HG03354 (cell line): Measurements from ENCODE around the gene ALPG.
"Not testable (repeated sequence)": the region's sequence is repeated elsewhere in the genome, so short reads cannot be mapped to it uniquely, and the experiment has no call there.

ENCODE experiments used
- ATAC-seq: cut with Tn5 transposase; IDR thresholded peaks from one replicate; pipeline ENCODE4 v1.9.1; 2021; ENCODE audit warnings: mild to moderate bottlenecking; ENCODE audit not compliant: unreplicated experiment, poor library complexity, severe bottlenecking

ALPG gene

DNA sequence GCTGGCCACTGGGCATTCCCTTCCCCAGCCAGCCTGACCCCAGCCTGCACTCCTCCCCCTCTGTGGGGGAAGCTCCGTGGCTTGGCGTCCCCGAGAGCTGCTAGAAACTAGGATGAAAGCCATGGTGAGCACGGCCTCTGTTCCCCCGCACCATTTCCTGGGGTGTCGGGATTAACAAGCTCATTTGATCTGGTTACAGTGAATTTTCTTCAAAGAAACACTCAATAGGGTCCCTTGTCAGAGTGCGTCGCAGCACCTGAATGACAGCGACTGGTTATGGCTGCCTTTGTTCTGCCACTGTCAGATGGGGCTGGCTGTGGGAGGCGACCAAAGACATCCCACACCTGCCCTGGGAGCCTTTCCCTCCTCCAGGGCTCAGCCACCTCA is 41.7 kb downstream of the ALPG start:
- no peak for ATAC-seq

DNA sequence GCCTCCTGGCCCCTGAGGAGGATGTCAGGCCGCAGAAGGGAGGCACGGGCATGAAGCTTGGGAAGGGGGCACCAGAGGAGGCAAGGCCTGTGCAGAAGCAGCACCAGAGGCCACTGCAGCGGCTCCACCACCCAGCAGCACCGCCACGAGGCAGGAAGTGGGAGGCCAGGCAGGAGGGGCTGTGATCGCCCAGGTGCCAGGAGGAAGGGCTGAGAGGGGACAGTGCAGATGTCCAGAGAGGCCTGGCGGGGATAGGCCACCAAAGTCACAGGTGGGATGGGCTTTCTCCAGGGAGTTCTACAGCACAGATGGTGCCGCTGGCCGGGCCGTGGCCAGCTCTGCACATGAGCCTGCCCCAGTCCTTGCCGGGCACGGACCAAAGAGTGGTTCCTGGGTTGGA is 43.3 kb downstream of the ALPG start:
- no peak for ATAC-seq

DNA sequence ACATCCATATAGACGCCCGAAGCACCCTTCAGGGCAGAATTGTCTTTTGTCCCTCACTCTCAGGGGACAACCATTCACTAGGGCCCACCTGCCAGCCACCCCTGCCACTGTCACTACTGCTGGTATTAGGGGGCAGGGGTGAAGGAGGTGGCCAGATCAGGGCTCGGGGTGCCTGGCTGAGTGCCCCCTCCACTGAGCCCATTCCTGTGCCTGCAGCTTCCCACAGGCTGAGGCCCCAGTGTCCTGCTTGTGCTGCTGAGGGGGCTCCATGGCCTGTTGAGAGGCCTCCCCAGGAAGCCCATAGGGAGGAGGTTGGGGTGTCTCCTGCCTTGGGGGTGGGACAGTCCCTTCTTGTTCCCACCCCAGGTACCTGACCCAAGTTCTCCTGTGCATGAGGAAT is 45.0 kb downstream of the ALPG start:
- ATAC-seq = not testable (repeated sequence)

DNA sequence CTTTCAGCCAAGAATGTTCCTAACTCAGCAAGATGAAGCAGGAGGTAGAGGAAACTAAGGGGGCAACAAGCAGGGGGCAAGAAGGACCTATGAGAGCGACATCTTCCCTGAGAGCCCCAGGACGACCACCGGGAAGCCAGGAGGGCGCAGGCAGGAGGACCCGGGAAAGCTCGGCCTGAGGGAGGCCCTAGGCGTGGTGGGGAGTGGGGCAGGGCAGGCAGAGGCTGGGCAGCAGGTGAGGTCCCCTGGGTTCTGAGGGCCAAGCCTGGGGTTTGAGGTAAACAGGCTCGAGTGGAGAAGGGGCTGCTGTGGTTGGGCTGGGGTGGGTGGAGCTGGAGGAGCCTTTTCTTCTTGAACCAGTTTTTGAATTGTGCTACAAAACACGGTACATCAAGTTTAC is 48.0 kb downstream of the ALPG start:
- ATAC-seq = no peak

DNA sequence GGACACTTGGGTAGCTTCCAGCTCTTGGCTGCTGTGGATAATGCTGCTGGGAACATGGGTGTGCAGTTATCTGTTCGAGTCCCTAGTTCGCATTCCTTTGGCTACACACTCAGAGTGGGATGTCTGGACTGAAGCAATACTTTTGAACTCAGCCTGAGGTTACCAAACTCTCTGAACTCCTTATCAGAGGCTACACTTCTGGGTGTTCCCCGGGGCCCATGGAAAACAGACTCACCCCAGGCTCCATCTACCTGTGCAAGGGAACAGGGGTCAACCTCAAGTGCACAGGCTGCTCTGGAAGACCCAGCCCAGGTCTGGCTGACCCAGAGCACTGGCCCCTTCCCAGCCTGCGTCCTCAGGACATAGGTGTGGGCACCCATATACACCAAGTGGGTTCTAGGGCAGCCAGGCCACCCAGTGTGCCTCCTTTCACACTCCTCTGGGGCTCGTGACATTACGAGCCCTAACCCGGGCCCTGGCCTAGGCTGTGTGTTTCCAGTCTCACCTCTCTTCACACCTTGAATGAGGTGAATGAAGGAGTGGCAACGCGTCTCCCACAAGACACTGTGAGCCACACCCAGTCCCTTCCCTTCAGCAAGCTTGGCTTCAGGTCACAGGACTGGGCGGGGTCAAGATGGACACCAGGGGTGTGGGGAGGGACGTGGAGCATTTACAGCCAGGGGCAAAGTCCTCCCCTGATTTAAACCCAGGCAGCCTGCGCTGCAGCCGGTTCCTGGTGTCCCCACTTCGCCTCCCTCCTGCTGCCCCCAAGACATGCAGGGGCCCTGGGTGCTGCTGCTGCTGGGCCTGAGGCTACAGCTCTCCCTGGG is 49.0 kb downstream of the ALPG start, which contains the start of gene ALPI:
TSS of gene ALPI (plus strand) at position 728 of the 830 bp plus-strand sequence. CDS start at position 775, 47 bp downstream.
- no peak for ATAC-seq

DNA sequence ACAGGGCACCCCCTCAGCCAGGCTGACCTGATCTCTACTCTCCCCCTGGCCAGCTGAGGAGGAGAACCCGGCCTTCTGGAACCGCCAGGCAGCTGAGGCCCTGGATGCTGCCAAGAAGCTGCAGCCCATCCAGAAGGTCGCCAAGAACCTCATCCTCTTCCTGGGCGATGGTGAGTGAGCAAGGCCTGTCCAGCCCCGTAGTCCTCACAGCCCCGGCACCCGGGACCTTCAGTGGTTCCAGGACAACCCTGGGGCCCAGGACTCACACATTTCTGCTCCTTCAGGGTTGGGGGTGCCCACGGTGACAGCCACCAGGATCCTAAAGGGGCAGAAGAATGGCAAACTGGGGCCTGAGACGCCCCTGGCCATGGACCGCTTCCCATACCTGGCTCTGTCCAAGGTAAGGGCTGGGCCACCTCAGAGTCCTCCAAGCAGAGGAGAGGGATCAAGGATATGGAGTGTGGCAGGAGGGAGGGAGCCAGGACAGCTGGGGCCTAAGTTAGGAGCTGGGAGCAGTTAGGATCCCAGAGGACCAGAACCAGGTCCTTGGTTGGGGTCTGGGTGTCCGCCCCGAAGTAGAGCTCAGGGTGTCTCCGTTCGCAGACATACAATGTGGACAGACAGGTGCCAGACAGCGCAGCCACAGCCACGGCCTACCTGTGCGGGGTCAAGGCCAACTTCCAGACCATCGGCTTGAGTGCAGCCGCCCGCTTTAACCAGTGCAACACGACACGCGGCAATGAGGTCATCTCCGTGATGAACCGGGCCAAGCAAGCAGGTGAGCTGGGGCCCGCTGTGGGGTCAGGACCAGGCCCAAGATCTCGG is 49.9 kb downstream of the ALPG start:
- no peak for ATAC-seq

DNA sequence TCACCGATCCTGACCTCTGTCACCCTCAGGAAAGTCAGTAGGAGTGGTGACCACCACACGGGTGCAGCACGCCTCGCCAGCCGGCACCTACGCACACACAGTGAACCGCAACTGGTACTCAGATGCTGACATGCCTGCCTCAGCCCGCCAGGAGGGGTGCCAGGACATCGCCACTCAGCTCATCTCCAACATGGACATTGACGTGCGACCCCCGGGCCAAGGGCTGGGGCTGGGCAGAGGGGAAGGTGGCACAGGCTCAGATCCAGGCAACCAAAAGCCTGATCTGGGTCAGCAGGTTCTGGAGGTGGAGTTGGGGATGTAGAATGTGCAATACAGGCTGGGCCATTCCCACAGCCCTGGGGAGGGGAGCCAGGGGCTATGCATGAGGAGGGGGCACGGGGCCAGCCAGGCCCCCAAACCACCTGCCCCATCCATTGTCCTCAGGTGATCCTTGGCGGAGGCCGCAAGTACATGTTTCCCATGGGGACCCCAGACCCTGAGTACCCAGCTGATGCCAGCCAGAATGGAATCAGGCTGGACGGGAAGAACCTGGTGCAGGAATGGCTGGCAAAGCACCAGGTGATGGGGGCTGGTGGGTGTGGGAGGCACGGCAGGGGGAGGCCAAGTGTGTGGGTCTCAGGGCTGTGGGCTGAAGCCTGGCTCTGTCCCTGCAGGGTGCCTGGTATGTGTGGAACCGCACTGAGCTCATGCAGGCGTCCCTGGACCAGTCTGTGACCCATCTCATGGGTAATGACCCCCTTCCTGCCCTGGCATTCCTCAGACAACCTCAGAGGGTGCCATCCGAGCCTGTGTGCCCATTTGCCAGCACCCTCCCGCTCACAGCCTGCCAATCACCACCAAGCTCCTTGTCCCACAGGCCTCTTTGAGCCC is 50.7 kb downstream of the ALPG start:
- ATAC-seq = no peak

DNA sequence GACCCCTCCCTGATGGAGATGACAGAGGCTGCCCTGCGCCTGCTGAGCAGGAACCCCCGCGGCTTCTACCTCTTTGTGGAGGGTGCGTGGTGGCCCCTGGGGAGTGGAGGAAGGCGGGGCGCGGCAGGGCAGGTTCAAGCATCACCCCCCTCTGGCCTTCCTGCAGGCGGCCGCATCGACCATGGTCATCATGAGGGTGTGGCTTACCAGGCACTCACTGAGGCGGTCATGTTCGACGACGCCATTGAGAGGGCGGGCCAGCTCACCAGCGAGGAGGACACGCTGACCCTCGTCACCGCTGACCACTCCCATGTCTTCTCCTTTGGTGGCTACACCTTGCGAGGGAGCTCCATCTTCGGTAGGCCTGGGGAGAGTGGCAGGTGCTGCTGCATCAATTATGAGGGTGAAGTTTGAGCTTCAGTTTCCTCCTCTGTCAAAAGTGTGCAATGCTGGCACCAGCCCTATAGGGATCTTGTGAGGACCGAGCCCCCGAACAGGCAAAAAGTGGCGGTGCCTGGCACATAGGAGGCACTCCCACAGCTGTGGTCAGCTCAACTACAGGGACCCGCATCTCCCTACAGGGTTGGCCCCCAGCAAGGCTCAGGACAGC is 51.5 kb downstream of the ALPG start:
- ATAC-seq = no peak

DNA sequence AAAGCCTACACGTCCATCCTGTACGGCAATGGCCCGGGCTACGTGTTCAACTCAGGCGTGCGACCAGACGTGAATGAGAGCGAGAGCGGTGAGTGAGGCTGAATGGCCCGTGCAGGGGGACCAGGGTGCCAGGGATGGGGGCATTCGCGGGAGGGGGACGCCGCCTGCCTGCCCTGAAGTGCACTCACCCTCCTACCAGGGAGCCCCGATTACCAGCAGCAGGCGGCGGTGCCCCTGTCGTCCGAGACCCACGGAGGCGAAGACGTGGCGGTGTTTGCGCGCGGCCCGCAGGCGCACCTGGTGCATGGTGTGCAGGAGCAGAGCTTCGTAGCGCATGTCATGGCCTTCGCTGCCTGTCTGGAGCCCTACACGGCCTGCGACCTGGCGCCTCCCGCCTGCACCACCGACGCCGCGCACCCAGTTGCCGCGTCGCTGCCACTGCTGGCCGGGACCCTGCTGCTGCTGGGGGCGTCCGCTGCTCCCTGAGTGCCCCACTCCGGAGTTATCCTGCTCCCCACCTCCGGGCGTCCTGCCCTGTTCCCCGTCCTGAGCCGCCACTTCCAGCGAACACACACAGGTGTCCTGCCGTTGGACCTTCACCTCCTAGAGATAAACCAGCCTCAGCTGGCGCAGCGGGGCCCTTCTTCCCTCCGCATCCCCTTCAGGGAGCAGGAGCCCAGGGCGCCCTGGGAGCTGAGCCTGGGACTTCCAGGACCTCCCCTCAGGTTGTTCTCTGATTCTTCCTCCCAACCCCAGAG is 52.2 kb downstream of the ALPG start:
- no peak for ATAC-seq

DNA sequence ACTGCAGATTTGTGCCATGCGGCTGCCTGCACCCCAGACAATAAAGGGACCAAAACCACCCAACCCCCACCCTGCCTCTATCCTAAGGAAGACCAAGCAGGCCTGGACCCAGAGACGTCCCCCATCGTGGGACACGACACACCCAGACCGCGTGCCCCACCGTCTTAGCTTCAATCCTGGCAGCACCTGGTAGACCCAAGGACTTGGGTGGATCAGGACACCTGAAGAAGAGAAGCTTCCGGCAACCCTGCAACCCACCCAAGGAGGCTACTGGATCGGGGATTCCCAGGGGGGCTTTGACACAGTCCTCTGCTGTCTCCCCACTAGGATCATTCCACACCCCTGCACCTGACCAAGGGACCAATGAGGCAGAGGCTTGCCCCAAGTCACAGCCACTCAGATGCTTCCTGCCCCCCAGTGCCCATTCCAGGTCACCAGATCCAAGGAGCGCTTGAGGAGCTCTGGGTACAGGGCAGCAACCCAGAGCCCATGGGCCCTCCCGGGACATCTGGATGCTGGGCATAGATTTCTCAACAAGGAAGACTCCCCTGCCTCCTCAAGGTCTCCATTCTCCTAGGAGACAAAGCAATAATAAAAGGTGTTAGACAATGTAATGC is 52.9 kb downstream of the ALPG start:
- ATAC-seq = no peak

DNA sequence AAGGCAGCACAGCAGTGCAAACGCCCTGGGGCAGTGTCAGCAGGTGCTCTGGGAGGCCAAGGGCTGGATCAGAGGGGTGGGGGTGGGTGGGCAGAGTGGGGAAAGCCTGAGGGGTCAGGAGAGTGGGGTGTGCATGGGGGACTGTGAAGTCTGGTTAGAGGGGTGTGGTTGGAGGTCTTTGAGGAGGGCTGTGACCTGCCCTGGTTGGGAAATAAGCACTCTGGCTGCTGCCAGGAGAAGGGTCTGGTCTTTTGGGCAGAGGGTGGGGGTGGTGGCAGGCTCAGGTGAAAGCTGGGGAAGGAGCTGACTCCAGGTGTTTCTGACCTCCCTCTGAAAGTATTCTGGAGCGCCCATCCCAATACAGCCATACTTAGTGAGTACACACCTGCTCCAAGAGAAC is 53.5 kb downstream of the ALPG start:
- no peak for ATAC-seq
